LHCN-M2 (cell line): ENCODE measurements around the gene MDM2. TPM values are rescaled to one million over a fixed set of nuclear protein-coding genes. Genes with fewer than 3 reads are reported as not detected.

Source experiments
- DNase-seq: peaks from one replicate; pipeline ENCODE4 v3.0.0-alpha.2; 2012; ENCODE audit warnings: low read depth
- total RNA-seq: library from RNA; depleted of rRNA; stranded (reverse); fragments of >200 nt; gene quantifications from 2 replicates; pipeline ENCODE4 v1.2.3, GENCODE V29; 2014

The MDM2 gene
- total RNA-seq, 1 experiment from 2014 or later: 119 TPM

- DNase-seq: no peak
These were observed 42.4 kb downstream of the MDM2 start for GRCh38 chr12:68850390-68850789.

GRCh38 chr12:68851592-68852306, 43.8 kb downstream of the MDM2 start:
- DNase-seq: no peak

- DNase-seq: no peak
These were observed 45.6 kb downstream of the MDM2 start for GRCh38 chr12:68853396-68854077.

GRCh38 chr12:68854078-68854468, 46.1 kb downstream of the MDM2 start:
- no peak for DNase-seq

GRCh38 chr12:68854554-68854953, 46.6 kb downstream of the MDM2 start:
- DNase-seq: no peak

- DNase-seq: no peak
These were observed 47.1 kb downstream of the MDM2 start for GRCh38 chr12:68855111-68855510.

- DNase-seq: no peak
These were observed 47.8 kb downstream of the MDM2 start for GRCh38 chr12:68855771-68856170.

DNA sequence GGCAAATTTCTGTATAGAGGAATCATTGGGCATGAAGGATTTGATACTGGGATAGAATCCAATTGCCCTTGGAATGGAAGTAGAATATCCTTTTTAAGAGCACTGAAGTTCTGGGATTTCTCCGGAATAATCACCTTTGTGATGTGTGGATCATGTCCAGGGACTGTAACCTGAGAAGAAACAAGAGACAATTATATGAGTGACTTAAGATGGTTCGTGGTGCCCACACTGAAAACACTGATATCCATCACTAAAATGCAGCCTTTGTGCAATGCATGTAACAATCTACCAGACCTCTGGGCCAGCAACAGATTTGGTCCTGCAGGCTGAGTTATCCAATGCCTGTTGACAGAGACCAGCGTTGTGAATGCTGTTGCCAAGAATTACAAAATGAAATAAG, 48.5 kb downstream of the MDM2 start:
- no peak for DNase-seq

- no peak for DNase-seq
These were observed 53.9 kb downstream of the MDM2 start for GRCh38 chr12:68861890-68862289.

DNA sequence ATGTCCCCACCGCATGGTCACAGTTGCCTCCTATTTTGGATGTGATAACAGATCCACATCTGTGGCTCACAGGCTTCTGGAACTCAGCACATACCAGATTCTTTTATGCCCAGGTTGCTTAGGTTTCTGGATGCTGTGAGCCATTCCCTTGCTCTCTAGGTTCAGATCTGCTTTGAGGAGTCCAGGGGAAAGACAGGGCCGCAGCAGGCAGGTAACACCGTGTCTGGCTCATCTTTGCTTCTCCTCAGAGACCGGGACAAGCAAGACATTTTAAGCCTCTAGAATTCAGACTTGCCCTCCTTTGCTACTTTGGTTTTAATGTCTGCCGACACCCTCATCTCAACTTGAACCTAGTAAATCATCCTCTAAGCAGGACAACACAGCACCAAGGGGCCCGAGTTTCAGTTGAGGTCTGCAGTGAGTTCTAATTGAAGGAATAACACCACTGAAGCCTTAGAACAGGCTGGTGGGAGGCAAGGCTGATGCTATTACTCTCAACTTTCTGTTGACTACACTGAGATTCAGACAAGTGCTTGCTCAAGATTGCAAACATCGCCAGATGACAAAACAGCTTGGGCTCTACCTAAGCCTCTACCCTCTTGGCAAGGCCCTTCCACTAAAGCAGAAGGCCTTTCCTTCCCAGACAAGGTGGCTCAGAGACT, 55.3 kb downstream of the MDM2 start:
- DNase-seq: no peak

- peak; percentile 58 for DNase-seq
These were observed 56.0 kb downstream of the MDM2 start for GRCh38 chr12:68863886-68864454.

GRCh38 chr12:68864604-68865003, 56.6 kb downstream of the MDM2 start:
- no peak for DNase-seq

DNA sequence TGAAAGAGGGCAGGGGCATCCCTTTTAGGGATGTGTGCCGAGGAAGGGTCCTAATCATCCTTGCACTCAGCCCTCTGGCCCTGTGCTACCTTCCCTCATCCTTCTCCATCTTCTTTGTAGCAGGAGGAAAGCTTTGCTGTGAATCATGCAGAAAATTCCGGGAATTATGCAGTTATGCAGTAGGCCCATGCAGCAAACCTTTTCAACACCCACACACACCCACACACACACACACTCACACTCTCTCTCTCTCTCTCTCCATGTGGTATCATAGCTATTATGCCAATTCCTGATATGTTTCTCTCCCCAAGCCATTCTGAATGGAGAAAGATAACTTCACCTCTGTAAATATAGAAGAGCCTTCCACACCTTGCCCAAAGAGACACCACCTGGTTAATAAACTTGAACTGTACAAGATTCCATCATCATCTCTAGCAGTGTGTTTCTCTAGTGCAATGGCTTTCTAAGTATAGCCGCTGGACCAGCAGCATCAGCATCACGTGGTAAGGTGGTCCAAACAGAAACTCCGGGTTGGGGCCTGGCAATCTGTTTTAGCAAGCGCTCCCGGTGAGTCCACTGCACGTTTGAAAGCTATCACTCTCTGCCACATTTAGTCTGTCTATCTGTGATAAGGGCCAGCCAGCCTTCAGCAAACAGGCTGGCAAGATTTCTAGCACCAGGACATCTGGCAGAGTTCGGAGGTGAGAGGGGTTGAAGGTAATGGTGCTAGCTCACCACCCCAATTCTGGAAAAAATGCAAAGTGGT, 57.6 kb downstream of the MDM2 start:
- DNase-seq: no peak

- DNase-seq: no peak
These were observed 59.0 kb downstream of the MDM2 start for GRCh38 chr12:68866950-68867349.

DNA sequence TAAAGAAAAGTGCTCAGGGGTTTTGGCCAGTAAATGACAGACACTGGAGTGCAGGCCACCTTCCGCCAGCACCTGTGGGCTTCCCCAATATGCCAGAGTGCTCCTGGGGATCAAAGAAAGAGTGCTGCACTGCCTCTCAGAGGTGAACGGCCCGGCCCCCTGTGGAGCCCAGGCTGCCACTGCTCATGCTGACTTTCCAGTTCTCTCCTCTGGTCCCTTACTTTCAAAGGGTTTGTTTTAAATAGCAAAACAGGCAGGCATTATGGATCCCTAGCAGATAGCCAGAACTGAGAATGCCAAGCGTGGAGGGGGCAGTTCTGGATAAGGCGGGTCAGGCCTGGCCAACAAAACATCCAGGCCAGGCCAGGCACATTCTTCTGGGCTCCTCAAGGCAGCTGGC, 59.6 kb downstream of the MDM2 start:
- DNase-seq: no peak

- no peak for DNase-seq
These were observed 60.2 kb downstream of the MDM2 start for GRCh38 chr12:68868043-68868790.

- no peak for DNase-seq
These were observed 62.0 kb downstream of the MDM2 start for GRCh38 chr12:68870011-68870410.

GRCh38 chr12:68870443-68870842, 62.5 kb downstream of the MDM2 start:
- DNase-seq: no peak

- no peak for DNase-seq
These were observed 63.4 kb downstream of the MDM2 start for GRCh38 chr12:68871396-68871795.

- DNase-seq: peak; percentile 25
These were observed 63.9 kb downstream of the MDM2 start for GRCh38 chr12:68871921-68872320.

DNA sequence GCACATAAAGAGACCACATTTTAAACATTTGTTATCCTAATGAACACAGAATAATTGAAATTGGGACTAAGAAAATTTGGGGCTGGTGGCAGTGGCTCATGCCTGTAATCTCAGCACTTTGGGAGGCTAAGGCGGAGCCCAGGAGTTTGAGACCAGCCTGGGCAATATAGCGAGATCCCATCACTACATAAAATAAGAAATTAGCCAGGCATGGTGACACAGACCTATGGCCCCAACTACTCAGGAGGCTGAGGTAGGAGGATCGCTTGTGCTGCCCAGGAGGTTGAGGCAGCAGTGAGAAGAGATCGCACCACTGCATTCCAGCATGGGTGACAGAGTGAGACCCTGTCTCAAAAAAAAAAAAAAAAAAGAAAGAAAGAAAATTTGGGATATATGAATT, 65.3 kb downstream of the MDM2 start:
- DNase-seq: no peak
